Measurements from ENCODE around the gene SYT3.

Gene SYT3, protein sequence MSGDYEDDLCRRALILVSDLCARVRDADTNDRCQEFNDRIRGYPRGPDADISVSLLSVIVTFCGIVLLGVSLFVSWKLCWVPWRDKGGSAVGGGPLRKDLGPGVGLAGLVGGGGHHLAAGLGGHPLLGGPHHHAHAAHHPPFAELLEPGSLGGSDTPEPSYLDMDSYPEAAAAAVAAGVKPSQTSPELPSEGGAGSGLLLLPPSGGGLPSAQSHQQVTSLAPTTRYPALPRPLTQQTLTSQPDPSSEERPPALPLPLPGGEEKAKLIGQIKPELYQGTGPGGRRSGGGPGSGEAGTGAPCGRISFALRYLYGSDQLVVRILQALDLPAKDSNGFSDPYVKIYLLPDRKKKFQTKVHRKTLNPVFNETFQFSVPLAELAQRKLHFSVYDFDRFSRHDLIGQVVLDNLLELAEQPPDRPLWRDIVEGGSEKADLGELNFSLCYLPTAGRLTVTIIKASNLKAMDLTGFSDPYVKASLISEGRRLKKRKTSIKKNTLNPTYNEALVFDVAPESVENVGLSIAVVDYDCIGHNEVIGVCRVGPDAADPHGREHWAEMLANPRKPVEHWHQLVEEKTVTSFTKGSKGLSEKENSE

DNA sequence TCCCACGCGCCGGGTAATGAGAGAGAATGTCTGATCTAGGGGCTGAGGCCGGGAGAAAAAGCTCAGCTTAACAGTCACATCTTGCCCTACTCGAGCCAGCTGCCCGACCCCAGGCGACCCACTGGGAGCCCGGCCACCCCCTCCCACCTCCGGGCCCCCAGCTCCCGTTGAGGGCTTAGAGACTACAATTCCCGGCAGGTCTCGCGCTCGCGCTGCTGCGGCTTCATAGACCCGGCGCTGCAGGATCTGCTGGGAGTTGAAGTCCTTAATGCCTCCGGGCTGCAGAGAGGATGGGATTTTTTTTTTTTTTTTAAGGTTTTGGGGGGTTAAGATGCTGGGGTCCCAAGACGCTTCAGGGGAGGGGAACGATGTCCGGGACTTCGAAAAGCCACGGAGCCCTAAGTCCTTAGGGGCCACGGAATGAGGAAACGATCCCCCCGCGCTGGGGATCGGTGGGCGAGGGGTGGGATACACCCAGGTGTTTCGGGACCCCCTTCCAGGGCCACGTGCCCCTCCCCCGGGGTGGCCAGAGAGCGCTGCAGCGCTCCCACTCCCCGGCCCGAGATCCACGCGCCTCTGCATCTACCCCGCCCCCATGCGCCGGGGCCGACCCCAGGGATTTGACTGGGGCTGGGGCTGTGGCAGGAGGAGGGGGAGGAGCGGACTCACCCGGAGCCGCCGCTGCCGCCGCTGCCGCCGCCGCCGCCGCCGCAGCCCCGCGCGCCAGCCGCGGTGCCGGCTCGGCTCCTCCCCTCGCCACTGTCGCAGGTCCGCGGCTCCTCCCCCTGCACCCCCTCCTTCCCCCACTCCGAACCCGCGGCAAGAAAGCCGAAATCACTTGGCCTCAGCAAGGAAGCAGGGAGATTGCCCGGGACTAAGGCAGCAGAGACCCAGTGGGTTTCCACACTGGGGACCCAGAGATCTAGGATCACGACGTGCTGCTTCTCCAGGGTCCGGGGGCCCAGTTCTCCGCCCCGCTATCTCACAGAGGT lies at the start of gene SYT3:
SYT3 (minus strand) TSS at position 761 of the 992 bp plus-strand sequence. CDS start 2,470 bp downstream, outside the sequence.
- no peak for DNase-seq

DNA sequence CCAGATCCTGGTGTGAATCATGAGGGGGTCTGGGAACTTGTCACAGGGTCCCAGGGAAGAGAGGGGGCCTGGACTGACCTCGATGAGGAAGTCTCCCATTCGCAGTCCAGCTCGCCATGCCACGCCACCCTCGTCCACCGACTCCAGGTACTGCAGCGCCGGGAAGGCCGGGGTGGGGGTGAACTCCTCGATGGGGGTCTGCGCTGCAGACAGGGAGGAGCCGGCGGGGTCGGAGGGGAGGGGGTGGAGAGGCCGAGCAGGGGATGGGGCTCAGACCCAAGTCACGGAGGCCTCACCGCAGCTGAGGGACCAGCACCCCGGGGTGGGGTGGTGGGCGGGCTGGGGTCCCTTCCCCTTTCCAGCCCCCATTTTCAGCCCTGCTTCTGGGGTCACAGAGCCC lies 49.1 kb upstream of the SYT3 start:
- DNase-seq = no peak

DNA sequence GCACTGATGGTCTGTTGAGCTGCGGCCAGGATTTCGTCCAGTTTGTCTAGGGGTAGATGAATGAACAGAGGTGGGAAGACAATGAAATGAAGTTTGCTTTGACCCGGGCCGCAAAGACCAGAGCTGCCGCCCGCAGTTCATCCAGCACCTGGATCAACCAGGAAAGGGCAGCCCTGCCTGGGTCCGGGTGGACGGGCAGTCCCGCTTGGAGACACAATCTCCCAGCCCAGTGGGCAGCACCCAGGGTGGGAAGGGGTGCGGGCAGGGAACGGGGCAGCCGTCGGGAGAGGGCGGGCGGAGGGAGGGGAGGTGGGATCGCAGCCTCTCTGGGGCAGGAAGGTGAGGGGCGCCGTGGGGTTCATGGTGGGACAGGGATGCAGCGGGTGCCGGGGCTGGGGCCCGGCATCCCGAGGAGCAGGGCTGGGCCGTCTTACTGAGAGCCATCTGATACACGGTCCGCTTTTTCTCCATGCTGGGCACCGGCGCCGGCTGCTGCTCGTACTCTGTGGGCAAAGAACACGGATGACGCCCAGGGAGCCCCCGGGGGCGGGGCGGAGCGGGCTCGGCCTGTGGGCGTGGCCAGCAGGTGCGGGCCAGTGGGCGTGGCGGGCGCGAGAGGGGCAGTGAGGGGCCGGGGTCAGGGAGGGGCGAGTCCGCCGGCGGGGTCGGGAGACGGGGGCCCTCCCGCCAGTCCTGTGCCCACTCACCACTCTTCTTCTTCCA lies 46.8 kb upstream of the SYT3 start:
- DNase-seq = no peak

DNA sequence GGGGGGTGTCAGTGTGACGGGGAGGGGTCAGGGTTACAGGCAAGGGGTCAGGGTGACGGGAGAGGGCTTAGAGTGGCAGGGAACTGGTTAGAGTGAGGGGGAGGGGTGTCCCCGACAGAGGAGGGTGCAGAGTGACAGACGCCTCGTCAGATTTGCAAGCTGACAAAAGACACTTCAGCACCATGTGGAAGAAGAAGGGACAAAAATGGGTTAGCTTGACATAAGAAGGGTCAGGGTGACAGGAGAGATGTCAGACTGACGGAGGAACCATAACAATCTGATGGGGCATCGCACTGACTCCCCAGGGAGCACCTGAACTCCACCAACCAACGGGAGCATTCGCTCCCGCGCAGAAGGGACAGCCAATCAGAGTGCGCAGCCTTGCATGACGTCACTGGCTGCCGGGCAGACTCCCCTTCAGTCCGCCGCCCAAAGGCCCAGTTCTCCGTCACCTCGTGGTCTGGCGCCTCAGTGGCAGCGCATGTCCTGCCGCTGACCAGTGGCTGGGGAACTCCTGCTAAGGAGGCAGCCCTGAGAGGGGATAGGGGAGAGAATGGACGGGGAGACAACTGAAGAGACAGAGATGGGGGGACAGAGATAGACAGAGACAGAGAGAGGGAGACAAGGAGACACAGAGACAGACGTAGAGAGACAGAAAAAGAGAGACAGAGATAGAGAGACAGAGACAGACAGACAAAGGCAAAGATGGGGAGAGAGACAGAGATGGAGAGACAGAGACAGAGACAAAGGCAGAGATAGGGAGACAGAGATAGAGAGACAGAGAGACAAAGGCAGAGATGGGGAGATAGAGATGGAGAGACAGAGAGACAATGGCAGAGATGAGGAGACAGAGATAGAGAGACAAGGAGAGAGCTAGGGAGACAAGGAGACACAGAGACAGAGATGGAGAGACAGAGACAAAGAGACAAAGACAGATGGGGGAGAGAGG lies 39.8 kb upstream of the SYT3 start:
- no peak for DNase-seq

DNA sequence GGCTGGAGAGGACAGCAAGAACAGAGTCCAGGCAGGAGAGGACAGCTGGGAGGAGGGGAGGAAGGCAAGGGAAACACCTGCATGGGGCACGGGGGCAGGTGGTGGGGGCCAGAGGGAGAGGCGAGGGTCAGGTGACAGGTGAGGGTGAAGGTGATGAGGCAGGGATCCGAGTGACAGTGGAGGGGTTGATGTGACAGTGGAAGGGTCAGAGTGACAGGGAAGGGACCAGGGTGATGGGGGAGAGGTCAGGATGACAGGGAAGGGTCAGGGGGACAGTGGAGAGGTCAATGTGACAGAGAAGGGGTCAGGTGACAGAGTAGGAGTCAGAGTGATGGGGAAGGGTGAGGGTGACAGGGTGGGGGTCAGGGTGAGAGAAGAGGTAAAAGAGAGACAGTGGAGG lies 38.6 kb upstream of the SYT3 start:
- no peak for DNase-seq

DNA sequence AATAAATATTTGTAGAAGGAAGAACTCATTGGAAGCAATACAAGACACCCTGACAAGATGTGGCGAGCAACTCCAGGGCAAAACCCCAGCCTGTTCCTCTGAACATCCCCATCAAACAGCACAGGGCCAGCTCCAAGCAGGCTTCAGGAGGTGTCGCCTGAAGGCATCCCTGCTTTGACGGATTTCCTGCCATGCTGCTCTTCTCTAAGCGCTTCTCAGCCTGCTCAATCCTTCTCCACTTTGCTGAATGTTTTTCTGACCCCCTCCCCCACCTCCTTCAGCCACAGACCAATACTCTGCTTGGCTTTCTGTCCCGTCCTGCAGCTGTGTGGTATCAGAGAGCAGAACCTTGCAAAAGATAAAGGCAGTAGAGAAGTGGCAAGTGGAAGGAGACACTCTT lies 38.0 kb upstream of the SYT3 start:
- no peak for DNase-seq

DNA sequence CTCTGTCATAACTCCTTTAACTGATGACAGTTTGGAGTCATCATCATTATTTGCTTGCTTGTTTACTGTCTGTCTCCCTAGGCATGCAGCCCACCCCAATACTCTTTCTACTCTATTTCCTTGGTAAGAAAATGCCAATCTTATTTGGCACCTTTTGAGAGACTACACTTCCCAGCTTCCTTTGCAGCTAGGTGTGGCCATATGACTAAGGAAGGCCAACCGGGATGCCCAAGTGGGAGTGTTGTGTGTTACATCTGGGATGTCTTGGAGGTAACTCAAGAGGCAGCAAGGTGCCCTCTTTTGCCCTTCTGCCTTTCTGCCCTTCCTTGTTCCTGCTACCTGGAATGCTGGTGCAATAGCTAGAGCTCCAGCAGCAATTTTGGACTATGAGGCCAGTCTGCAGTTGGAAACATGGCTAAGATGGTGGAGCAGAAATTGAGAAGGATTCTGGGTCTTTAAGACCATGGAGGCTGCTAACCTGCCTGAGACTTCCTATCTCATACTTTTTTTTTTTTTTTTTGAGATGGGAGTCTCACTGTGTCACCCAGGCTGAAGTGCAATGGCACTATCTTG lies 37.0 kb upstream of the SYT3 start:
- no peak for DNase-seq

DNA sequence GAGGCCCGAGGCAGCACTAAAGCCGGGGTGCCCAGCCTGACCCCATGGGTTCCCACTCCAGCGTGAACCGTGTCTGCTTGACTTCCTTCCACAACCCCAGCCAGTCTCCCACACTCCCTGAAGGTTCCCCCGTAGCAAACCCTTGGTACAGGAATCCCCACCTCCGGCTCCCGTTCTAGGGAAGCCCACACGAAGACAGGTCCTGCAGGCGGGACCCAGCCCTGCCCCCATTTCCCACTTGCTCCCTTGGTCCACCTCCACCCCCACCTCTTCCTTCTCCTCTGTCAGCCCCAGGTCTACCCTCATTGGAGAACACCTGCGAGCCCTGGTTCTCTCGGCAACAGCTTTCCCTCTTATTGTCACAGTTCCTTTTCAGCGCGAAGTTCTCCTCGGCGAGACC lies 33.4 kb upstream of the SYT3 start:
- no peak for DNase-seq

DNA sequence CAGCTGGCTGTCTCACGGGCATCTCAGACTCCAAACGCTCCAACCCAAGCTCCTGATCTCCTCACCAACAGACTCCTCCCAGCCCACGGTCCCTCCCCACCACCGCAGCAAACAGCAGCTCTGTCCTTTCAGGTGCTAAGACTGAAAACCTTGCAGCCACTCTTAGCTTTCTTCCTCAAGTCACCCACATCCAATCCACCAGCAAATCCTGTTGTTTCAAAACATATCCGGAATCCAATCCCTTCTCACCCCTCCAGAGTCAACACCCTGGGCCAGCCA lies 30.4 kb upstream of the SYT3 start:
- DNase-seq = no peak

DNA sequence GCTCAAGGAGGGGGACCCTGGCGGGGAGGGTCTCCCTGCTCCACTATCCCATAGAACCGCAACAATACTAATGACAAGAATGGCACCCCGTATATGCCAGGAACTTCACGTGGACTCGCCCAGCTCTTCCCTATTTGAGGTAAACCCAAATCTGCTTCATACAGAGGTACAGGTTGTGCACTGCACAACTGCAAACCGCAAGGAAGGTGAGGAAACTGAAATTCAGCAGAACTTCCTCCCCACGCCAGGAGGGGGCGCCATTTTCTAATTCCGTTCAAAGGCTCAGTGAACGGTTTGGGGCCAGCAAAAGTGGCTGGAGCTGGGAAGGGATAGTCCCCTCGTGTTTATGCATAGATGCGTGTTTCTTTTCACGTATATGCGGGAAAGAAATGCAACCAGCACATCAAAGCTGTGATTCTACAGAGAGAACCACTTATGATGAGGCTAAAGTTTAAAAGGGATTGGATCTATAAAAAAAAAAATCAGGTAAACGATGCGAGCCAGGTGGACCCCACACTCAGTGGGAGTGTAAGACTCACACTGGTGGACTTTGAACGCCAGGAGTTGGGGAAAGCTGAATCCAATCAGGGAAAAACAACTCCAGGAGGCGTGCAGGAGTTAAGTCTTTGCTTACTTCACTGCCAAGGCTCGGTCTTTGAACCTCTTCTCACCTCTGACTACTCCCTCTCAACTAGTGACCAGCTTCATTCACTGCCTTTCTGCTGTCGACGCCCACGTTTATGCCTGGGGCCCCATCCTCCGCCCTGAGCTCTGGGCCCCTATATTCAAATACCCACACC lies 29.8 kb upstream of the SYT3 start:
- DNase-seq = no peak

DNA sequence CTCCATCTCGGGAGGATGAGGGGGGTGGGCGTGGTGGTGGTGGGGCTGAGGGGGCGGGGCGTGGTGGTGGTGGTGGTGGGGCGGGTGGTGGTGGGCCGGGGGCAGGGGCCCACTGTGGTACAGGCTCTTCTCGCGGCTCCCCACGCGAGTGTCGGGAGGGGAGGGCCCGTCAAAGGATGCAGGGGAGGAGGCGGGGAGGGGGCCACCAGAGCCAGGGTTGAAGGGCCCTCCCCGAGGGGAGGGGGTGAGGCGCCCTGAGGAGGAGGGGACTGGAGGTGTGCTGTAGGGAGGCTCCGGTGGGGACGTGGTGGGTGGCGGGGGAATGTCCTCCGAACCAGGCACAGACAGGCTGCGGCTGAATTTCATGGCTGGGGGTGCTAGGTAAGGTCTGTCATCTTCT lies 29.2 kb upstream of the SYT3 start:
- no peak for DNase-seq

DNA sequence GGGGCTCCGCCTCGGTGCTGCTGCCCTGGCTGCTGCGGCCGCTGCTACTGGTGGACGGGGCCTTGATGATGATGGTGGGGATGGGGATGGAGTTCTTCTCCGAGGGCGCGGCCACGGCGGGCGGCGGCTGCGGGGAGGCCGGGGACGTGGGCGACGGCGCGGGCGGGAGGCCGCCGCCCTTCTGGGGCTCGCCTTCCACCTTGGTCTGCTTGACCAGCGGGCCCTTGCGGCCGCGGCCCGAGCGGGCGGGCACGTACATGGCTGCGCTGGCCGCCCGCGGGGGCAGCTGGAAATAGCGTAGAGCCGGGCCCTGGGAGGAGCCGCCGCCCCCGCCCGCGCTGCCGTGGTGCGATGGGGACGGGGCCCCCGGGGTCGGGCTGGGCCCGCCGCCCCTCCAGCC lies 28.7 kb upstream of the SYT3 start:
- DNase-seq = no peak

DNA sequence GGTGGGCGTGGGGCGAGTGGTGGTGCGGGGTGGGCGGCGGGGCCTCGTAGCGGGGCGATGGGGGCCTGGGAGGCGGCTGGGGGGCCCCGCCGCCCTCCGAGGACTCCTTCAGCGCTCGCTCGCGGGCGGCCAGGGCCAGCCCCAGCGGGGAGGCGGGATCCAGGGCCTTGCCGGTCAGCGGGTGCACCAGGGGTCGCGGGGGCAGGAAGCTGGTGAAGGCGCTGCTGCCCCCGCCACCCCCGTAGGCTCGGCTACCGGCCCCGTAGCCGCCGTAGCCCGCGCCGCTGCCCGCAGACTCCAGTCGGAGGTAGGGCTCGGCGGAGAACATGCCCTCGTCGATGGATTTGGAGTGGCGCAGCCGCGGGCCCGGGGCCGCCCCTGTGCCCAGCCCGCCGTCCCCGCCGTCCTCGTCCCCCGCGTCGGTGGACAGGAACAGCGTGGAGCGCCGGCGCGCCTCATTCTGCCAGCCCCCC lies 28.1 kb upstream of the SYT3 start:
- DNase-seq = no peak

DNA sequence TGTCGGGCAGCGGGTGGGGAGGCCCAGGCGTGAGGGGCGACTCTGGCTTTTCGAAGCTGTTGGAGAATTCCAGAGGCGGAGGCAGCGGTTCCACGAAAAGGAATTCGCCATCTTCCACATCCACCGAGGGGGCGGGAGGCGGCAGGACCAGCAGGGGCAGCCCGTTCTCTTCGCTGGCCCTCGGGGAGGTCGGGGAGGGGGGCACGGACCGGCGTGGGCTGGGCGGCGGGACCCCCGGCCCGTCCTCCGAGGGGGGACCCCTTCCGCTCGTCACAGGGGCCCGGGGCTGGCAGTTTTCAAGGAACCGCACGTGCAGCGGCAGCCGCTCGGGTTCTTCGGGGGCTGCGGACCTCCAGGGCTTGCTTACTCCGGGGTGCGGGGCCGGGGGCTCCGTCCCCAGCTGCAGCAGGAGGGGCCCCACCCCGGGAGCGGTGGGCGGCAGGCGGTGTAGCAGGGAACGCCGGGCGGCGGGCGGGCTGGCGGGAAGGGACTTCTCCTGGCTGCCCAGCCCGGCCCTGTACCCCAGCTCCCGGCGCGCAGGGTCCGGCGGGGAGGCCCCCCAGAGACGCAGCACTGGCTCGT lies 27.6 kb upstream of the SYT3 start:
- no peak for DNase-seq

DNA sequence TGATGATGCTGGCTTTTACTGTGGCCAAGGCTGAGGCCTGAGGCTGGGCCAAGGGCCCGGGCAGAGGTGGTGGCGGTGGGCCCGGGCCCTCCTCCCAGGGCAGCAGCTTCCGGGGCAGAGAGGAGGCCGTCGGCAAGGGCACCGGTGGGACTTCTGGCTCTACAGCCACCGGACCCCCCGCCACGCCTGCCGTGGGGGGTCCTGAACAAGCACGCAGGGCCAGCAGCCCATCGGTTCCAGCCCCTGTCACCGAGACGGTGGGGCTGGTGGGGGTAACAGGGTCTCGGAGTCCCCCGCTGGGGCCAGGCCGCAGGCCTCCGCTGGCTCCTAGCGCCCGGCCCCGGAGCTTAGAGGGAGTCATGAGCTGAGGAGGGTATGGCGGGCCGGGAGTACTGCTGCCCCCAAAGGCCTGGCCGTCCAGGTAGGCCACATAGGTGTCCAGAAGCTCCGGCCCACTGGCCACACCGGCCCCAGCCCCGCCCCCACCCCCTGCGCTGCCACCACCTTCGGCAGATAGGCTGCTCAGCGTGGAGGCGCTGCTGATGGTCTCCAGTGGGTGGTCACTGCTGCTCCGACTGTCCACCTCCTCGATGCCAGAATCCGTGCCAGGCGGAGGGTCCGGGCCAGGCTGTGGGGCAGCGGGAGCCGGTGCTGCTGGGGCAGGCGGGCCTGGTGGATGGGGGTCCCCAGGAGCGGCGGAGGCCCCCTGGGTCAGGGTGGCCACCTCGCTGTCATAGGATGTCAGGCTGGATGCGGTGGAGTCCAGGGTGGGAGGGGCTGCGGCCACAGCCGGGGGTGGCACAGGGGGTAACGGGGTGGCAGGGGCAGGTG lies 26.9 kb upstream of the SYT3 start:
- DNase-seq = no peak

DNA sequence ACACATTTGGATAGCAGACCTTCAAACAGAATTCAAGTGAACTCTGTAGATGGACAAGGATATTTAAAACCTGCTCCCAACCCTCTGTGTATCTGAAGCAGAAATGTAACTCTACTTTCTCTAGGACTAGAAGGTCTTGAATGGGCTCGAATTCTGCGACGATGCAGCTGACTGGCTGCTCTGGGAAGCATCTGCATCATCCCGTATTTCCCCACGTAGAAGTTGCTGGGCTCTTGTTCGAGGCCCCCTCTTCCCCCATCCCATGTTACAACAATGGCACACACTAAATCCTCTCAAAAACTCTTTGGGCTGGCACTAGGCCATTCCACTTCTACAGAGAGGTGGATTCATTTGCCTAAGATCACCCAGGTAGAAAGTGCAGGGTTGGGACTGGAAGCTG lies 24.5 kb upstream of the SYT3 start:
- no peak for DNase-seq

DNA sequence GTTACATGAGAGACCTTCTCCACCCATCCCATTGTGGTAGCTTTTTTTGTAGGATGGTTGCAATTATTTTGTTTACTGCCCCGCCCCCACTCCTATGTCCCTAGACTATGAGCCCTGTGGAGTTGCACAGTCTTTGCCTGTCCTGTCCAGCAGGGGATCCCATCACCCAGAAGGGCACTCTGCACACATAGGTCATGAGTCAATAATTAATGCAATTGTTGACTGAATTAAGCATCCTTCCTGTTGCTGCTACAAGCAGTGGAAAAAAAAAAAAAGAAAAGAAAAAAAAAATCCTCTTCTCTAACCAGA lies 23.8 kb upstream of the SYT3 start:
- no peak for DNase-seq

DNA sequence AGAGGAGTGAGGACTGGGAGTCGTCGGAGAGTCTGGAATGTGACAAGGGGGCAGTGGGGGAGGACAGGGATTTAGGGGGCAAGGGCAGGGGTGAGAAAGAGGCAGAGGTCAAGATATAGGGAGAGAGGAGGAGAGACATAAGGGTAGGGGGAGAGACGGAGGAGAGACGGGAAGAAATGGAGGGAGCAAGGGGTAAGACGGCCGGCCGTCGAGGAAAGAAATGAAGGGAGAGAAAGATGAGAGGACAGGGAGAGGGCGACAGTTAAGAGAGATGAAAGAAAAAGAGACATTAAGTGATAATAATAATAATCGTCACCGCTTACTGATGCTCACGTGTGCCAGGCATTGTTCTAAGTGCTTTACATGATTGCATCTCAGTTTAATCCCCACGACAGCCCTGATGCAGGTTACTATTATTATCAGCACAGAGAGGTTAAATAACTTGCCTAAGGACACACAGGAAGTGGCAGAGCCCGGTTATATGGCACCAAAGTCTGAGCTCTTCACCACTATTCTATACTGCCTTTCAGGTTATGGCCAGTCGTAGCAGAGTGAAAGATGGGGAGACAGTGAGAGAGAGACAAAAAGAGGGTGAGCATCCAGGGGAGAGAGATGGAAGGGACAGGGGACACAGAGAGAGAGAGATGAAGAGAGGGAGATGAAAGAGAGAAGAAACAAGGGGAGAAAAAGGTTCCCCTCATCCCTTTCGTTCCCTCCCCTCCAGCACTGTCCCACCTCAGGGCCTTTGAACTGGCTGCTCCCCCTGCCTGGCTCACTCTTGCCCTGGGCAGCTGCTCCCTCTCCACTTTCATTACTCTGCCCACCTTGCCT lies 23.2 kb upstream of the SYT3 start:
- no peak for DNase-seq
